ENCODE measurements around the gene CHI3L1.

The CHI3L1 gene

DNA sequence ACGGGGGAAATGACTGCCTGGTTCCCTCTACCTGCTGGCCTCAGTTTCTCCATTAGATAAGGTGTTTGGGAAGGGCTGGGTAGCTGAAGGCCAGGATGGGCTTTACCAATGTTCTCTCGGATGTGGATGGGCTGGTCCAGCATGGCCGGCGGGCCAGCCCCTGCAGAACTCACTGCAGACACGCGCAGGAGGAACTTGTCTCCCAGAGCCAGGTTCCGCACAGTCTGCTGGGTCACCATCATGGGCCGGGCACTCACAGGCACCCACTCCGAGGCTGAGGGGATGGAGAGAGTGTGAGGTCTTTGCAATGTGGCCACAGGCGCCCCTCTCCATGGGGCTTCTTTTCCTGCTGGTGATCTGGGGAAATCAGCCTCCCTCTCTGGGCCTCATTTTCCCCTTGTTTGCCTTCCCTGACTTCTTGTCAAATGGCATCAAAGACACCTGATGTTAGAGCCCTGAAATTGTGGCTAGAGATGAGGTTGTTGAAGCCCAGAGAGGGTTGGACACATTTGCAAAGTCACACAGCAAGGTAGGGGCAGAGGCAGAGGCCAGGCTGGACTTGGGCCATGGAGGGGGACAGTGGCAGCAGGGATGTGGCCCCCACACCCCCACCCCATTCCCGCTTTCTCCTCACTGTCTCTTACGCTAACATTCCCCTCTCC, 12.0 kb downstream of the CHI3L1 start:
- no peak overlapping the region for H3K4me3 ChIP-seq
- no peak for DNase-seq (ENCODE audit: low spot score)
- H3K27ac ChIP-seq, result no peak overlapping the region
- TF ChIP-seq, protein P1, sequence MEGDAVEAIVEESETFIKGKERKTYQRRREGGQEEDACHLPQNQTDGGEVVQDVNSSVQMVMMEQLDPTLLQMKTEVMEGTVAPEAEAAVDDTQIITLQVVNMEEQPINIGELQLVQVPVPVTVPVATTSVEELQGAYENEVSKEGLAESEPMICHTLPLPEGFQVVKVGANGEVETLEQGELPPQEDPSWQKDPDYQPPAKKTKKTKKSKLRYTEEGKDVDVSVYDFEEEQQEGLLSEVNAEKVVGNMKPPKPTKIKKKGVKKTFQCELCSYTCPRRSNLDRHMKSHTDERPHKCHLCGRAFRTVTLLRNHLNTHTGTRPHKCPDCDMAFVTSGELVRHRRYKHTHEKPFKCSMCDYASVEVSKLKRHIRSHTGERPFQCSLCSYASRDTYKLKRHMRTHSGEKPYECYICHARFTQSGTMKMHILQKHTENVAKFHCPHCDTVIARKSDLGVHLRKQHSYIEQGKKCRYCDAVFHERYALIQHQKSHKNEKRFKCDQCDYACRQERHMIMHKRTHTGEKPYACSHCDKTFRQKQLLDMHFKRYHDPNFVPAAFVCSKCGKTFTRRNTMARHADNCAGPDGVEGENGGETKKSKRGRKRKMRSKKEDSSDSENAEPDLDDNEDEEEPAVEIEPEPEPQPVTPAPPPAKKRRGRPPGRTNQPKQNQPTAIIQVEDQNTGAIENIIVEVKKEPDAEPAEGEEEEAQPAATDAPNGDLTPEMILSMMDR (IDR thresholded peaks at IDR 0.05), result no peak

DNA sequence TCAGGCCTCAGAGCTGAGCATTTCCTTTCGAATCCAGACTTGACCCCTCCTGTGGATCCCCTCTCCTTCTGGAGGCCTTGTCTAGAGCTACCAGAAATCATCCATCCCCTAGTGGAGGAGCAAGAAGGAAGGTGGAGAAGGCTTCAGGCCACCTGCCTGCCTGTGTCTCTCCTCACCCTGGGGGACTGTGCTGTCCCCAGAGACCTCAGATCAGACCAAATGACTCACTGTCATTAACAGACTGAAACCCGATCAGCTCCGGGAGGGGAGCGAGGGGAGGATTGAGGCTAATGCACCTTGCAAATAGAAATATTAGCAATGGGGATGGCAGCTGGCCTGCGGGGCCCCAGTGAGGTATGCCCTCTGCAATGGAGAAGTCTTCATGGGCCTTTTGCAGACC, 12.9 kb downstream of the CHI3L1 start:
- Histone ChIP-seq H3K27ac (no peak overlapping the region), H3K4me3 (no peak overlapping the region)
- TF ChIP-seq, protein P1 (IDR thresholded peaks at IDR 0.05), result no peak
- DNase-seq (ENCODE audit: low spot score), result no peak

DNA sequence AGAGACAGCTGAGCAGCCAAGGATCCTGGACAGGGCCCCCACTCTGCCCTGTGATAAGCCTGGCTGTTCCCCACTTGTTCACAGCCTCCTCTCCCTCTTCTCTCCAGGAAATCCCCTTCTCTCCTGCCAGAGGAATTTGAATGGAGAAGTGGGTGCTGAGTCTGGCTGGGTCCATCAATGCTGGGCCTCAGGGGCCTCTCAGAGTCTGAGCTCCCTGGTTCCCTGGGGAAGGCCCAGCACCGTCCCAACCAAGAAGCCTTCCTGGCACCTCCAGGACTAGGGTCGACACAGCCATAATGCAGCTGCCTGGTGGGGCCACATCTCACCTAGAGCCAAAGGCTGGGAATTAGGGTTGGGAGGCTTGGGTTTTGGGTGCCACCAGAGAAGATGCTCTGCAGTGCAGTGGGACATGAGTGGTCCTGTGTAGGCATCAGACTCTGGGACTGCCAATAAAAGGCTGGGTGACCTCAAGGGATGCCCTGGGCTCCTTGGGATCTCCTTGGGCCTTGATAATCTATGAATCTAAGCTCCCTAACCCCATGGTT, 13.4 kb downstream of the CHI3L1 start:
- TF ChIP-seq, protein P1 (IDR thresholded peaks at IDR 0.05), result no peak
- Histone ChIP-seq H3K27ac (no peak overlapping the region), H3K4me3 (no peak overlapping the region)
- no peak for DNase-seq (ENCODE audit: low spot score)

DNA sequence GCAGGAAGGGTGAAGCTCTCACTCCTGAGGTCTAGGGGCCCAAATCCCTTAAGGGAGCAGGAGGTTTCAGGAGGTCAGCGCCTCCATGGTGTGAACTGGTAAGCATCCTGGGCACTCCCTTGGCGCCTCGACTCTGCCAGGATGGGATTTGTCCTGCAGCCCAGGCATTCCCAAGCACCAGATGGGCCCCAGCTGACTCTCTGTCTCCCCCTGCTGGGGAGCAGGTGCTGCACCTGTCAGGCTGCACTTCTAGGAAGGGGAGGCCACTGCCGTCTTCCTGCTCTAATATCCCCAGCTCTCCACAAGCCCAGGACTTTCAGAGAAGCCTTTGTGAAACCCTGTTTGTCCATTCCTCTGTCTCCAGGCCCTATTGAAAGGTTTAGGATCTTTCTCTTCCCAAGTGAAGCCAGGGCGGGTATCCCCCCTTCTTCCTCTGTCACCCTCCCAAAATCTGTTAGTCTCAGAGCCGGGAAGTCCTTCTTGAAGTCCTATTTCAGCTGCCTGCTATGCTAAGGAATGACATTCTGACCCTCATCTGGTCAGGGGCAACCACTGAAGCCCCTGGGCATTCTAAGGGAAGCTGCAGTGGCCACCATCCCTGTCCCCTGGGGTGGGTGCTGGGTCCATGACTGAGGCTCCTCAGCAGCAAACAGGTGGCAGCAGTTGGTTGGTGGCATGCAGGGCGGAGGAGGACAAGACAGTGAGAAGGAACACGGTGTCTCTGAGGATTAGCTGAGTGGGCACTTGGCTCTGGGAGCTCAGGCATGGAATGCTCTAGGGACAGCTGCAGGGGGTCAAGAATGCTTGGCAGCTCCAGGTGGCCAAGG, 14.1 kb downstream of the CHI3L1 start:
- DNase-seq (ENCODE audit: low spot score), result no peak
- TF ChIP-seq, protein P1 (IDR thresholded peaks at IDR 0.05), result peak; percentile 23
- H3K4me3 ChIP-seq, result no peak overlapping the region
- no peak overlapping the region for H3K27ac ChIP-seq

DNA sequence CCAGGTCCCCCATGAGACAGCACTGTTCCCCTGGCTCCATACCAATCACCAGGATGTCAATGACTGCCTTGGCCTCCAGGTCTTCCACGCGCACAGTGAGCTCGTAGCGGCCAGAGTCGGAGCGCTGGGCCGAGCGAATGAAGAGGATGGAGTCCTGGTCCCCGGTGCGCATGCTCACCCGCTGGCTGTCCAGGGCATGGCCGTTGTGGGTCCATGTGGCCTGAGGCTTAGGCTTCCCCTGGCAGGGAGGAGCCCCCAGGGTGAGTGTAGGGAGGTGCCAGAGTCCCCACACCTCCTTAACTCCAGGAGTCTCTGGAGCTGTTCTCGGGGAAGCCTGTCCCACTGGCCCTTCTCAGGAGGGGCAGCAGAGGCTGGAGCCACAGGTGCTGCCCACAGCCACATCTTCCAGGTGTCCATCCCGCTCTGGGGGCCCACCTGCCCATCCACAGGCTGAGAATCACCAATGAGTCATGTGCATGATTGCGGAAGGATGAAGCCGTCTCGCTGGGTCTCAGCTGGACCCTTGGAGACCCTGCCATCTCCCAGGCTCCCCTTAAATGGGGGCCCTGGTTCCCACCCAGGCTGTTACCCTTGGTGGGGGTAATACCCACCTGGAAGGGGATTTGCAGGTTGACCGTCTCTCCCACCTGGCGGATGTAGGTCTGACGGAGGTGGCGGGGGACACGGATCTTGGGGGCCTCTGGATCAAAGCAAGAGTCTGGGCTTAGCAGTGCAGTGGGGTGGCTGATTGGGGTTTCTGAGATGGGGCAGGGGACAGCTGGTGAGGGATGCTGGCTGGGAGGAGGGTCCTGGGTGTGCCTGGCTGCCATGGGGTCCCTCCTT, 14.9 kb downstream of the CHI3L1 start:
- TF ChIP-seq, protein P1 (IDR thresholded peaks at IDR 0.05), result no peak
- no peak overlapping the region for H3K4me3 ChIP-seq
- no peak for DNase-seq (ENCODE audit: low spot score)
- H3K27ac ChIP-seq, result no peak overlapping the region

DNA sequence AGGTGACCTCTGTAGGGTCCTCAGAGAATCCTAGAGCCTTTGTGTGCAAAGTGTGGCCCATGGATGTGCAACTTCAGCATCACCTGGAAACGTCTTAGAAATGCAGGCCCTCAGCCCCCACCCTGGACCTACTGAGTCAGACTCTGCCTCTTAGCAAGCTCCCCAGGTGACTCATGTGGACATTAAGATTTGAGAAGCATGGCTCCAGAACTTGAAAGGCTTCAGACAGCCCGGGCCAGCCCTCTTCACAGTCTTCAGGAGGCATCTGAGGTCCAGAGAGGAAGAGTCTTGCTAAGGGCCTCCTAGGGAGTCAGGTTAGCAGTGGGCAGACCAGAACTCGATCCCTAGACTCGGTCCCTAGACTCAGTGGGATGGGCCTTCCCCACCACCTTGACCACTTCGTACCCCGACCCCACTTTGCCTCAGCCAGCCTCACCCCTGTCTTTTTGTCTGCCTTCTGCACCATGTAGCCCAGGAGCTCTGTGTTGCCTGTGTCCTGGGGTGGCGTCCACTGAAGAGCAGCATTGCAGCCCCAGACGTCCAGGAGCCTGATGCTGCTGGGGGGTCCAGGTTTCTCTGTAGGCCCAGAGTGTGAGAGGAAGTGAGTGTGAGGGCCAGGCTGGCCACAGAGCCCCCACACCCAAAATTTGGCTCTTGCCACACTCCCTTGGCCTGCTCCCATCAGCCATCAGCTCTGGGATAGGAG, 15.7 kb downstream of the CHI3L1 start:
- TF ChIP-seq, protein P1 (IDR thresholded peaks at IDR 0.05), result no peak
- no peak for DNase-seq (ENCODE audit: low spot score)
- Histone ChIP-seq H3K27ac (no peak overlapping the region), H3K4me3 (no peak overlapping the region)

Data from coronary artery (tissue), 2 donors.